Measurements from ENCODE around the gene ADCY5.

Gene ADCY5

DNA sequence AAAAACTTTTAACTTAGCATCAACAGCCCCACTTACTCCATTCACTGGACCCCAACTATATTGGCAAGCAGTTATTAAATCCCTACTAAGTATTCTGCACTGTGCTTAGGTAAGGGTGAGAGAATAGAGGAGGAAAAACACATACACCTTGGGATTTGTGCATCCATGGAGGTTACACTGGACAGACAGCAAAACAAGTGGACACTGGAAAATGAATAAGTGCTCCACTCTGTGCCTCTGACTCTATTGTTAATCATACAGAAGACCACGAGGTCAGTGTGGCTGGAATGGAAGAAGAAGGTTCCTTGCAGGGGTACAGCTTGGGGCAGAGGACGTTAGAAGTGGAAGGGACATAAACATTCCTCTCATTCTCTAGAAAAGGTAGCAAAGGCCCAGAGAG lies 3.2 kb downstream of the ADCY5 start:
- in situ Hi-C loops (cut with HindIII; ENCODE audit: low sequenced_read_pairs): no loop called here
- TF ChIP-seq, protein P1, sequence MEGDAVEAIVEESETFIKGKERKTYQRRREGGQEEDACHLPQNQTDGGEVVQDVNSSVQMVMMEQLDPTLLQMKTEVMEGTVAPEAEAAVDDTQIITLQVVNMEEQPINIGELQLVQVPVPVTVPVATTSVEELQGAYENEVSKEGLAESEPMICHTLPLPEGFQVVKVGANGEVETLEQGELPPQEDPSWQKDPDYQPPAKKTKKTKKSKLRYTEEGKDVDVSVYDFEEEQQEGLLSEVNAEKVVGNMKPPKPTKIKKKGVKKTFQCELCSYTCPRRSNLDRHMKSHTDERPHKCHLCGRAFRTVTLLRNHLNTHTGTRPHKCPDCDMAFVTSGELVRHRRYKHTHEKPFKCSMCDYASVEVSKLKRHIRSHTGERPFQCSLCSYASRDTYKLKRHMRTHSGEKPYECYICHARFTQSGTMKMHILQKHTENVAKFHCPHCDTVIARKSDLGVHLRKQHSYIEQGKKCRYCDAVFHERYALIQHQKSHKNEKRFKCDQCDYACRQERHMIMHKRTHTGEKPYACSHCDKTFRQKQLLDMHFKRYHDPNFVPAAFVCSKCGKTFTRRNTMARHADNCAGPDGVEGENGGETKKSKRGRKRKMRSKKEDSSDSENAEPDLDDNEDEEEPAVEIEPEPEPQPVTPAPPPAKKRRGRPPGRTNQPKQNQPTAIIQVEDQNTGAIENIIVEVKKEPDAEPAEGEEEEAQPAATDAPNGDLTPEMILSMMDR (IDR thresholded peaks at IDR 0.05; ENCODE audit: low read depth, low read length, missing control alignments): no peak
- H3K4me3 ChIP-seq (ENCODE audit: low read depth, low read length): no peak overlapping the region
- no peak for DNase-seq (ENCODE audit: low read depth)

DNA sequence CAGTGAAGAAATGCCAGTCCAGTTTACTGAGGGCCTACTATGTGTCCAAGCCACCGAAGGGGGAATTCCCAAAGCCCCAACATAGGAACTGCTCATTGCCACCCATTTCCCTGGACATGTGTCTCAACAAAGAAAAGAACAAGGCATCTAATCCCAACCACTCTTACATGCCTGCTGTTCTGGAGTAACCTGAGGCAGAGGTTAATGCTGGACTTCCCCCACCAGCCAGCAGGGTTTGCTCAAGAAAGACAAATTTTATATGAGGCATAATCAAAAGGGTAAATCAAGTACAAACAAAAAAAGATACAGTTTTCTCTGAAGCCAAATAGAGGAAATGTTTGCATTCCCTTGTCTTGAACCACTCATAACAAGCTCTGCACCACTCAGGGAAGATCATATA lies 4.1 kb downstream of the ADCY5 start:
- H3K4me3 ChIP-seq (ENCODE audit: low read depth, low read length): no peak overlapping the region
- in situ Hi-C loops (cut with HindIII; ENCODE audit: low sequenced_read_pairs): no loop called here
- TF ChIP-seq, protein P1 (IDR thresholded peaks at IDR 0.05; ENCODE audit: low read depth, low read length, missing control alignments): no peak
- no peak for DNase-seq (ENCODE audit: low read depth)

DNA sequence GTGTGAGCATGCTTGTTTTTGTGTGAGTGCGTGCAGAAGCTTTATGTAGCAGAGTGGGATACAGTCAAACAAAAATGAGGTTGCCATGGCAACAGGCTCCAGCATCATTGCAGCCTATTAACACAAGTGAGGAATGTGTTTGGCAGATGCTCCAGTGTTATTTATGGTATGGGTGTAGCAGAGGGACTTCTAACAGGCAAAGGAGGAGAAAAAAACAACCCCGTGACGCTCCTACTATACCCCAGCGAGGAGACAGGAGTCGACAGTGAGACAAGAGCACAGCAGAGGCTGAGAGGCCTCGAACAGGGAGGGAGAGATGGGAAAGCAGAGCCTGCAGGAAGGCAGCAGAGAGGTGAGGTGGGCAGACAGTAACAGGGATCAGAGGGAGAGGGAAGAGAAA lies 4.9 kb downstream of the ADCY5 start:
- no peak for DNase-seq (ENCODE audit: low read depth)
- H3K4me3 ChIP-seq (ENCODE audit: low read depth, low read length): no peak overlapping the region
- in situ Hi-C loops (cut with HindIII; ENCODE audit: low sequenced_read_pairs): no loop called here

DNA sequence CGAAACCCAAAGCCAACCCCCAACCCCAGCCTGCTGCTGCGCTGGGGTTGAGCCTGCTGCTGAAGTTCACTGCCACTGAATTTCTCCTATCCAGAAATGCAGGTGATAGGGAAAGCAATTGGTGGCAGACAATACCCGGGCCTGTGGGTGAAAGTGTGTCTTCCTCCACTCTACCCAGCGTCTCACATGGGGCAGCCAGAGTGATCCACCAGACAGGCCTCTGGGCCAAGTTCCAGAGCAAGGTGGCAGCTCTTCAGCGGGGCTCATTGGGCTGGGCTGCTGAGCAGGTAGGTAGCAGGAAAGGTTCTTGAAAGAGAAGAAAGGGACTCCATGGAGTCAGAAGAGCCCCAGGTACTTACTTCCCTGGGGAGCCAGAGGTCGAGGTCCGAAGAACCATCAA lies 6.0 kb downstream of the ADCY5 start:
- TF ChIP-seq, protein P1 (IDR thresholded peaks at IDR 0.05; ENCODE audit: low read depth, low read length, missing control alignments): no peak
- in situ Hi-C loops (cut with HindIII; ENCODE audit: low sequenced_read_pairs): no loop called here
- H3K4me3 ChIP-seq (ENCODE audit: low read depth, low read length): no peak overlapping the region
- no peak for DNase-seq (ENCODE audit: low read depth)

More for the DNA sequence above, 4.9 kb downstream of the ADCY5 start:
- TF ChIP-seq, protein P1 (IDR thresholded peaks at IDR 0.05; ENCODE audit: low read depth, low read length, missing control alignments): no peak

GRCh38 chr3:123442125-123442524 lies 6.8 kb downstream of the ADCY5 start:
- H3K4me3 ChIP-seq (ENCODE audit: low read depth, low read length): no peak overlapping the region
- DNase-seq (ENCODE audit: low read depth): no peak
- TF ChIP-seq, protein P1 (IDR thresholded peaks at IDR 0.05; ENCODE audit: low read depth, low read length, missing control alignments): no peak
- in situ Hi-C loops (cut with HindIII; ENCODE audit: low sequenced_read_pairs): no loop called here

DNA sequence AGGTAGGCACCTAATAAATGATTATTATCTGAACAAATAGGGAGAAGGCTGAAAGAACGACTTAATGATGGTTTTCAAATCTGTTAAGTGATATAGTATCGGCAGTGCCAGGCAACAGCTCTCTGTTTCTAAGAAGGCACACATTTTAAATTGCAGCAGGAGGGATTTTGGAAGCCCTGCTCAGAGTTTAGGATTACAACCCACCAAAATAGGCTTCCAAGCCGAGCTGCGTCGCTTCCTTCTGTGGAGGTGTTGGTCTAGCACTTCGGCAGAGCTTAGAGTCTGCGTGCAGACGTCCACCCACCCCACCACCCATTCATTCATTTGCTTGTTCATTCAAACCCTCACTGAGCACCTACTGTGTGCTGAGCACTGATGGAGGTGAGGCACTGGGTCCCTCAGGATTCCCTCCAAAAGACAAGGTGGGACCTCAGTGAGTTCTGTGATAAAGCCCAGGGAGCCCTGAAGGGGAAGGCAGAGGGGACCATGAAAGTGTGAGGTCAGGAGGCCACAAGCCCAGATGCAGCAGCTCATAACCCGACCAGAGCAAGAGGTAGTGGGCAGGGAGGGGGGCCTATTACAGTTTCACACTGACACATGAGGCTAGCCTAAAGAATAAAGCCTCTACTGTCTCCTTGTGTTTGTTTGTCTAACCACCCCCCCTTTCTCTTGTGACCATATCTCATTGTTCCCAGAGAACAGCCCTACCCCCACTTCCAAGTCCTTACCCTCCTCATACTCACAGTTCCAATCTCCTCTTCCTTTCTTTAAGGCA lies 8.9 kb downstream of the ADCY5 start:
- TF ChIP-seq, protein P1 (IDR thresholded peaks at IDR 0.05; ENCODE audit: low read depth, low read length, missing control alignments): no peak
- in situ Hi-C loops (cut with HindIII; ENCODE audit: low sequenced_read_pairs): no loop called here
- DNase-seq (ENCODE audit: low read depth): no peak
- H3K4me3 ChIP-seq (ENCODE audit: low read depth, low read length): no peak overlapping the region
